H9 (cell line): Measurements from ENCODE around the gene MYLK4. TPM values are rescaled to one million over a fixed set of nuclear protein-coding genes. Genes with fewer than 3 reads are reported as not detected.

Source experiments
- DNase-seq: peaks from one replicate; pipeline ENCODE4 v3.0.0-alpha.2; 2017
- H2AFZ ChIP-seq: one replicate; pipeline ENCODE4 v1.6.1; 2013; ENCODE audit warnings: mild to moderate bottlenecking, low read length, control low read depth, moderate library complexity
- H2AK5ac ChIP-seq: 2 replicates; pipeline ENCODE4 v1.6.1; 2013; ENCODE audit warnings: low read length, control low read depth, mixed read lengths; ENCODE audit not compliant: insufficient read length
- H2BK120ac ChIP-seq: one replicate; pipeline ENCODE4 v1.6.1; 2013; ENCODE audit warnings: low read depth, mild to moderate bottlenecking, low read length, control low read depth, inconsistent platforms; ENCODE audit not compliant: poor library complexity, severe bottlenecking
- H2BK12ac ChIP-seq: 2 replicates; pipeline ENCODE4 v1.6.1; 2013; ENCODE audit warnings: low read length, control low read depth, mixed read lengths, low read depth; ENCODE audit not compliant: insufficient read length
- H2BK15ac ChIP-seq: 2 replicates; pipeline ENCODE4 v1.6.1; 2013; ENCODE audit warnings: low read depth, low read length, control low read depth
- H2BK20ac ChIP-seq: one replicate; pipeline ENCODE4 v1.6.1; 2013; ENCODE audit warnings: low read depth, mild to moderate bottlenecking, low read length, control low read depth, inconsistent platforms; ENCODE audit not compliant: poor library complexity, severe bottlenecking
- H2BK5ac ChIP-seq: 2 replicates; pipeline ENCODE4 v1.6.1; 2013; ENCODE audit warnings: low read length, control low read depth, mixed read lengths; ENCODE audit not compliant: insufficient read length
- H3K14ac ChIP-seq: 2 replicates; pipeline ENCODE4 v1.6.1; 2013; ENCODE audit warnings: low read length, control low read depth; ENCODE audit not compliant: insufficient read depth
- H3K18ac ChIP-seq: 2 replicates; pipeline ENCODE4 v1.6.1; 2013; ENCODE audit warnings: low read depth, mild to moderate bottlenecking, mixed read lengths, low read length, control low read depth; ENCODE audit not compliant: insufficient read length
- H3K23ac ChIP-seq: 2 replicates; pipeline ENCODE4 v1.6.1; 2013; ENCODE audit warnings: low read length, control low read depth, mixed read lengths, low read depth; ENCODE audit not compliant: insufficient read length
- H3K23me2 ChIP-seq: 2 replicates; pipeline ENCODE4 v1.6.1; 2013; ENCODE audit warnings: low read depth, mild to moderate bottlenecking, mixed read lengths, low read length, control low read depth; ENCODE audit not compliant: insufficient read length, poor library complexity, severe bottlenecking
- H3K27ac ChIP-seq: 2 replicates; pipeline ENCODE4 v1.5.1; 2013; ENCODE audit warnings: low read length, control low read depth, mixed read lengths, low read depth; ENCODE audit not compliant: insufficient read length
- H3K27me3 ChIP-seq: 2 replicates; pipeline ENCODE4 v1.6.1; 2013; ENCODE audit warnings: low read length, control low read depth, inconsistent platforms; ENCODE audit not compliant: insufficient read depth
- H3K4ac ChIP-seq: 2 replicates; pipeline ENCODE4 v1.6.1; 2013; ENCODE audit warnings: low read depth, mild to moderate bottlenecking, control low read depth, inconsistent platforms, low read length, moderate library complexity
- H3K4me1 ChIP-seq: 2 replicates; pipeline ENCODE4 v1.6.1; 2013; ENCODE audit warnings: low read length, control low read depth, inconsistent platforms; ENCODE audit not compliant: insufficient read depth
- H3K4me2 ChIP-seq: 2 replicates; pipeline ENCODE4 v1.6.1; 2013; ENCODE audit warnings: low read length, control low read depth, mixed read lengths; ENCODE audit not compliant: insufficient read length, insufficient read depth
- H3K56ac ChIP-seq: 2 replicates; pipeline ENCODE4 v1.6.1; 2013; ENCODE audit warnings: low read depth, mild to moderate bottlenecking, mixed read lengths, low read length, control low read depth; ENCODE audit not compliant: insufficient read length
- H3K79me1 ChIP-seq: 2 replicates; pipeline ENCODE4 v1.6.1; 2013; ENCODE audit warnings: low read depth, mild to moderate bottlenecking, moderate library complexity, low read length, control low read depth, inconsistent platforms; ENCODE audit not compliant: insufficient read depth, poor library complexity, severe bottlenecking
- H3K79me2 ChIP-seq: 2 replicates; pipeline ENCODE4 v1.6.1; 2013; ENCODE audit warnings: low read length, control low read depth, inconsistent platforms; ENCODE audit not compliant: insufficient read depth
- H3K9ac ChIP-seq: 2 replicates; pipeline ENCODE4 v1.6.1; 2013; ENCODE audit warnings: low read length, control low read depth, mixed read lengths; ENCODE audit not compliant: insufficient read length; ENCODE audit errors: extremely low read depth
- H3K9me3 ChIP-seq: one replicate; pipeline ENCODE4 v1.6.1; 2013; ENCODE audit warnings: low read depth, low read length, inconsistent platforms; ENCODE audit not compliant: control insufficient read depth
- H3T11ph ChIP-seq: one replicate; pipeline ENCODE4 v1.6.1; 2013; ENCODE audit warnings: mild to moderate bottlenecking, low read length, control low read depth, inconsistent platforms
- H4K20me1 ChIP-seq: one replicate; pipeline ENCODE4 v1.6.1; 2013; ENCODE audit not compliant: control insufficient read depth, insufficient read length, insufficient read depth
- H4K5ac ChIP-seq: 2 replicates; pipeline ENCODE4 v1.6.1; 2013; ENCODE audit warnings: low read depth, mild to moderate bottlenecking, mixed read lengths, low read length, control low read depth; ENCODE audit not compliant: insufficient read length
- H4K8ac ChIP-seq: replicated peaks from 2 replicates; pipeline ENCODE4 v1.6.1; 2013; ENCODE audit warnings: low read length, control low read depth, mixed read lengths, low read depth; ENCODE audit not compliant: insufficient read length
- H4K91ac ChIP-seq: 2 replicates; pipeline ENCODE4 v1.6.1; 2013; ENCODE audit warnings: low read depth, mild to moderate bottlenecking, moderate library complexity, mixed read lengths, low read length, control low read depth; ENCODE audit not compliant: insufficient read length
- H3K27ac Mint-ChIP-seq, 3 experiments: 2 replicates in 2 of 3; 3 replicates in 1 of 3; pipeline ENCODE4 v1.8.0; 2020 to 2021; ENCODE audit warnings: mixed read lengths in 3 of 3, mild to moderate bottlenecking in 1 of 3, moderate library complexity in 1 of 3
- H3K27me3 Mint-ChIP-seq: 2 replicates; pipeline ENCODE4 v1.8.0; 2021; ENCODE audit warnings: low read depth, mild to moderate bottlenecking, moderate library complexity, mixed read lengths
- H3K36me3 Mint-ChIP-seq, 3 experiments: 2 replicates in 2 of 3; 3 replicates in 1 of 3; pipeline ENCODE4 v1.8.0; 2020 to 2021; ENCODE audit warnings: low read depth in 3 of 3, mixed read lengths in 3 of 3; ENCODE audit not compliant: insufficient read depth in 1 of 3
- H3K4me1 Mint-ChIP-seq, 2 experiments: 2 replicates each; pipeline ENCODE4 v1.8.0; 2020; ENCODE audit warnings: mixed read lengths in 2 of 2
- H3K4me3 Mint-ChIP-seq, 2 experiments: 2 replicates in 1 of 2; 3 replicates in 1 of 2; pipeline ENCODE4 v1.8.0; 2020 to 2021; ENCODE audit warnings: mild to moderate bottlenecking in 2 of 2, mixed read lengths in 2 of 2, moderate library complexity in 1 of 2
- H3K9me3 Mint-ChIP-seq, 2 experiments: 2 replicates in 1 of 2; 3 replicates in 1 of 2; pipeline ENCODE4 v1.8.0; 2020; ENCODE audit warnings: mild to moderate bottlenecking in 2 of 2, mixed read lengths in 2 of 2, moderate library complexity in 1 of 2
- CTCF ChIP-seq: fragments of 200-600 bp; sonication (generic); conservative IDR thresholded peaks from 3 replicates; pipeline ENCODE4 v1.8.0; 2021; ENCODE audit warnings: antibody characterized with exemption, mild to moderate bottlenecking
- WGBS: extraction: QIAGEN DNeasy Blood & Tissue Kit; methylation state at CpG from one replicate; pipeline ENCODE4 v1.1.7; 2013; ENCODE audit warnings: missing lambda C conversion rate, low lambda C conversion rate, mixed read lengths; ENCODE audit not compliant: insufficient read length; ENCODE audit errors: extremely low coverage; 5-methylcytosine and 5-hydroxymethylcytosine counted together
- total RNA-seq: library from RNA; stranded (reverse); gene quantifications from 2 replicates; pipeline ENCODE4 v1.2.1, GENCODE V29; 2021

The MYLK4 gene
- total RNA-seq, 1 experiment from 2014 or later, result 0.28 TPM

GRCh38 chr6:2791450-2791974, 40.8 kb upstream of the MYLK4 start:
- no peak overlapping the region for H3K27ac ChIP-seq
- no peaks in the 10 kb centered on the region for H3K79me2 ChIP-seq
- H2BK20ac ChIP-seq, result no peak overlapping the region
- no peak overlapping the region for H3K4me3 Mint-ChIP-seq
- H3K4ac ChIP-seq, result no peak overlapping the region
- H2BK120ac ChIP-seq, result no peak overlapping the region
- no peak overlapping the region for H3K23ac ChIP-seq
- H3K9me3 ChIP-seq, result no peaks in the 10 kb centered on the region
- H3K14ac ChIP-seq, result no peak overlapping the region
- no CpG with 5 or more reads among the region's 4 CpGs for WGBS
- no peak overlapping the region for H4K5ac ChIP-seq
- no peak overlapping the region for H4K8ac ChIP-seq
- H3K27ac Mint-ChIP-seq, result peak overlapping the region in 2 of 3 experiments; percentile 61 to 96; a peak in 4 of 7 replicates
- no peaks in the 10 kb centered on the region; a peak in 1 of 5 replicates for H3K9me3 Mint-ChIP-seq
- no peak overlapping the region for H2BK15ac ChIP-seq
- H4K20me1 ChIP-seq, result no peaks in the 10 kb centered on the region
- H2AFZ ChIP-seq, result no peak overlapping the region
- peaks cover 9 to 22% (median 14%) of the 10 kb centered on the region in 3 experiments; a peak in 6 of 7 replicates for H3K36me3 Mint-ChIP-seq
- H3K4me1 Mint-ChIP-seq, result peaks cover 12 to 18% of the 10 kb centered on the region in 2 experiments
- no peak overlapping the region for H3K9ac ChIP-seq
- no peak overlapping the region for H3K18ac ChIP-seq
- H3K27me3 ChIP-seq, result no peaks in the 10 kb centered on the region
- no peak overlapping the region for H2AK5ac ChIP-seq
- H3K4me2 ChIP-seq, result no peak overlapping the region
- H3K79me1 ChIP-seq, result no peaks in the 10 kb centered on the region
- no peak for TF ChIP-seq CTCF
- DNase-seq, result no peak
- H3K4me1 ChIP-seq, result no peaks in the 10 kb centered on the region
- H4K91ac ChIP-seq, result no peak overlapping the region
- H3K56ac ChIP-seq, result no peak overlapping the region
- H3K23me2 ChIP-seq, result no peaks in the 10 kb centered on the region
- no peak overlapping the region for H2BK5ac ChIP-seq
- H2BK12ac ChIP-seq, result no peak overlapping the region
- no peak overlapping the region for H3T11ph ChIP-seq
- H3K27me3 Mint-ChIP-seq, result no peaks in the 10 kb centered on the region
